Measurements from ENCODE around the gene EYS. TPM values are rescaled to one million over a fixed set of nuclear protein-coding genes. Genes with fewer than 3 reads are reported as not detected.
"Not testable (repeated sequence)": the region's sequence is repeated elsewhere in the genome, so short reads cannot be mapped to it uniquely, and the experiment has no call there.

The EYS gene
- total RNA-seq, 1 donor from 2014 or later: 0.31 TPM

DNA sequence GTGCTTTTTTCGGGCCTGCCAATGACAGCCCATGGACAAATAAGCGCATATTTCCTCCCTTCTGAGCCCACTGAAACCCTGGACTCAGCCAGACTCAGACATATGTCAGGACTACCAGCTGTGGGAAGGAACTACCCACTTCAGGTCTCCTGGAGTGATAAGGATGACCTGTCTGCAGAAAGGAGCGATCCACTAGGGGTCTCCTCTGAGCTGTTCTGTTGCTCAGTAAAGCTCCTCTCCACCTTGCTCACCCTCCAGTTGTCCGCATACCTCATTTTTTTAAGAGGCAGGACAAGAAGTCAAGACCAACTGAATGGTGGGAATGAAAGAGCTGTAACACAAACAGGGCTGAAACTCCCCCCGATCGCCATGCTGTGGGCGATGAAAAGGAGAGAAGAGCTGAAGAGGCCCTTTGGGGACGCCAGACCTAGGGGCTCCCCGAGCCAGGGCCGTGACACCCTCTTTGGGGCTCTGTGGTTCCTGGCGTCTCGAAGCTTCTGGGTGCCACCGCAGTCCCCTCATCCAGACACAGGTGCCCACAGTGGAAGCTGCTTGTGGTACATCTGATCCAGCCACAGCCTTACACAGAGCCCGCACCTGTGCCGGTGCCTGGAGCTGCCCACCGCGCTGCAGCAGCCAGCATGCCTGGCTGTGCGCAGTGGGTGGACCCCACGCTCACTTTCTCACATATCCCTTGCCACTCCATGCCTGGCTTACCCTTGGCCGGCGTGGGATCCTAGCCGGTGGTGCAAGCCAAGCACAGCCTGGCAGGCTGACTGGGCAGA lies 68.8 kb downstream of the EYS start:
- DNase-seq (ENCODE audit: low spot score): no peak
- ATAC-seq: peak; percentile 20
- intact Hi-C loops (cut with DNase I): no loop called here

DNA sequence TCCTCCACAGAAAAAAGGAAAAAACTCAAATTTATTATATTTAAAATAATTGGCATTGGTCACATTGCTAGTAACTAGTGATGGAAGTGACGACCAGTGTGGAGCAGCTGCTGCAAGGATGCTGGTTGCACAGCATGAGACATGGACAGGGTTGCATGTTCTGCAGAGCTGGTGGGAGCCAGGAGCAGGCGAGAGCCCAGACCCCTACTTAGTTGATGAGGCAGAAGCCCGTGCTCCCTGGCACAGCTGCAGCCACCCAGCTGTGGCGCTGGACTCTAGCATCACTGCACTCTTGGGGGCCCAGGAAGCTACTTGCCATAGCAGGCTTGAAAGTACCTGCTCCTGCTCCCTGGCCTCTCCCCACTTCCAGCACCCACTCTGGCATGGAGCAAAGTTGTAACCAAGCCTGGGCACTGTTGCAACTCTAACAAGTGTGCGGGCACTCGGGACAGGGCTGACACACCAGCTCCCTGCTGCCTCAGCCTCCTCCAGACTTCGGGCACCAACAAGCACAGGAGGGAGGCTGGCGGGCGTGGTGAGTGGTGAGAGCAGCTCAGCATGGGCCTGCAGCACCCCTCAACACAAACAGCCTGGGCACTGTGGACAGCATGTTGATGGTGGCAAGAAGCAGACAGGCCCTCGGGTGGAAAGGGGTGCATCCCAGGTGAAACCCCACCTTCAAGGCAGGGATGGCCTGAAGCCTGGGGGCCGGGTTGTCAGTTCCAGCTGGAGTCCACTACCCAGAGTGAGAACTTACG lies 69.6 kb downstream of the EYS start:
- DNase-seq (ENCODE audit: low spot score) (no peak), ATAC-seq (no peak)
- intact Hi-C loops (cut with DNase I): no loop called here

- DNase-seq (ENCODE audit: low spot score) (no peak), ATAC-seq (no peak)
- intact Hi-C loops (cut with DNase I): no loop called here
These were observed 73.5 kb downstream of the EYS start for GRCh38 chr6:65633501-65633900.

DNA sequence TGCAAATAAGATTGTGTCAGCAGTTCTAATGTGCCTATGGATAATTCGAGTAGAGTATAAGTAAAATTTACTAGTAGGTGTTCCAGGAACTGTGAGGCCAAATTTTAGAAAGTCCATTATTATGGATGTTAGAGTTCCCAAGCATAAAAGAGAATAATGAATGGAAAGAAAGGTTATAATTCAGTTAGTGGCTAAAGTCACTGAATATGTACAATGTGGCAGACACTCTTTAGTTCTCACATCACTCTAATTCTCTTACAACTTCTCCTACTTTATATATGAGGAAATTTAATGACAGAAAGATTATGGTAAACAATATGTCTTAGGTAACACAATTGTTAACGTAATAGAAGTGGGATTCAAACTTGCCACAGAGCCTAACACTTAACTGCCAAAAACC lies 75.3 kb downstream of the EYS start:
- intact Hi-C loops (cut with DNase I): no loop called here

DNA sequence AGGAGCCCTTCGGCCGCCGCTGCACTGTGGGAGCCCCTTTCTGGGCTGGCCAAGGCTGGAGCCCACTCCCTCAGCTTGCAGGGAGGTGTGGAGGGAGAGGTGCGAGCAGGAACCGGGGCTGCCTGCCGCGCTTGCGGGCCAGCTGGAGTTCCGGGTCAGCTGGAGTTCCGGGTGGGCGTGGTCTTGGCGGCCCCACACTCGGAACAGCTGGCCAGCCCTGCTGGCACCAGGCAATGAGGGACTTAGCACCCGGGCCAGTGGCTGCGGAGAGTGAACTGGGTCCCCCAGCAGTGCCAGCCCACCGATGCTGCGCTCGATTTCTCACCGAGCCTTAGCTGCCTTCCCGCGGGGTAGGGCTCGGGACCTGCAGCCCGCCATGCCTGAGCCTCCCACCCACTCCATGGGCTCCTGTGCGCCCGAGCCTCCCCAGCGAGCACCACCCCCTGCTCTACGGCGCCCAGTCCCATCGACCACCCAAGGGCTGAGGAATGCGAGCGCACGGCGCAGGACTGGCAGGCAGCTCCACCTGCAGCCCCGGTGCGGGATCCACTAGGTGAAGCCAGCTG lies 79.5 kb downstream of the EYS start:
- intact Hi-C loops (cut with DNase I); ATAC-seq; DNase-seq (ENCODE audit: low spot score): not testable (repeated sequence)

More for the DNA sequence above, 75.3 kb downstream of the EYS start:
- DNase-seq (ENCODE audit: low spot score) (no peak), ATAC-seq (no peak)

DNA sequence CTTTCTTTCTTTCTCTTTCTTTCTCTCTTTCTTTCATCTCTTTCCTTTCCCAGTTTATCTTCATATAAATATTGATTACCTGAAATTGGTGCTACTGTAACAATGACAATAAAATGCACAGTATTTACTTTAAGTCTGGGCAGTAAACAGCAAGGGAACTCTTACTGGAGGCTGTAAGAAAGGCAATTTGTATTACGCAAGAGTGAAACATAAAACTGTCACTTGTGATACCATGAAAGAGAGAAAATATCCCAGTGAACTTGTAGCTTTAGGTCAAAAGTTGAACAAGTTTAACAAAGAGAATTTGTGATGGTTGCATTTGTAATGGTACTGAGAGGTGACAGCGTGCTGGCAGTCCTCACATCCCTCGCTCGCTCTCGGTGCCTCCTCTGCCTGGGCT lies 80.0 kb downstream of the EYS start:
- DNase-seq (ENCODE audit: low spot score) (no peak), ATAC-seq (no peak)
- intact Hi-C loops (cut with DNase I): no loop called here

DNA sequence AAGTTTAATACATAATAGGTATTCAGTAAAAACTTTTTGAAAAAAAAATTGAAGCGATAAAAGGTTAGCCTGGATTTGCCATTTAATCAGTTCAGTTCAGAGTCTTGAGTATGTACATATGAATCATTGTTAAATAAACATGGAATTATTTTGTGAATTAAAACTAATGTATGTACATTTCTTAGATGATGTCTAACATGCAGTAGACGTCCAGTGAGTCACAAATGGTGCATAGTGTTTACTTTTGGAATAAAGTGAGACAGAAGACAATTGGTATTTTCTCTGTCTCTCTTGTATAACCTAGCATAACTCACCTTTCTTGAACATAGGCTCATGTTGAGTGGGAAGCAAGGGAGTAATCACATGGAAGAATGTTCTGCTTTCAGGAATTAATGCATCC lies 83.5 kb downstream of the EYS start:
- intact Hi-C loops (cut with DNase I): no loop called here
- no peak for DNase-seq (ENCODE audit: low spot score)
- no peak for ATAC-seq

- DNase-seq (ENCODE audit: low spot score) (no peak), ATAC-seq (no peak)
- intact Hi-C loops (cut with DNase I): no loop called here
These were observed 96.3 kb downstream of the EYS start for GRCh38 chr6:65610746-65611145.

- ATAC-seq (no peak), DNase-seq (ENCODE audit: low spot score) (no peak)
- intact Hi-C loops (cut with DNase I): no loop called here
These were observed 111.5 kb downstream of the EYS start for GRCh38 chr6:65595540-65595939.

DNA sequence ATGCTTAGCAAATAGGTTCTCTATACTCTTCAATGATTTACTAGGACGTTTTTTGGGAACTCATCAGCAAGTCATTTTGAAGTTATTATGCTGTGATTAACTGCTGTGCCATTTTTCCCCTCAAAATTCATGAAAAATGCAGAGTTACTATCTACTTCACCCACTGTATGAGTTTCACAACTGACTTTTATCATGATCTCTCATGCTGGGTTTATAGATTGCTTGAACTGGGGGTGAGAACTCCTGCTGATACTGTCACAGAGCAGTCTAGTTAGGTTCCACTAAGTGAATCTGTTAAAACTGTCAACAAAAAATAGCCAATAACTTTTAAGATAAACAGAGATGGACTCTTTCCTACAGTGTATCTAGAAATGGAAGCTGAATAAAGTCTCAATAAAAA lies 136.7 kb downstream of the EYS start:
- intact Hi-C loops (cut with DNase I): no loop called here
- ATAC-seq: no peak
- DNase-seq (ENCODE audit: low spot score): no peak

GRCh38 chr6:65569505-65569904 lies 137.5 kb downstream of the EYS start:
- ATAC-seq: no peak
- intact Hi-C loops (cut with DNase I): no loop called here
- DNase-seq (ENCODE audit: low spot score): no peak

- ATAC-seq; intact Hi-C loops (cut with DNase I); DNase-seq (ENCODE audit: low spot score): not testable (repeated sequence)
These were observed 138.0 kb downstream of the EYS start for GRCh38 chr6:65569056-65569455.

DNA sequence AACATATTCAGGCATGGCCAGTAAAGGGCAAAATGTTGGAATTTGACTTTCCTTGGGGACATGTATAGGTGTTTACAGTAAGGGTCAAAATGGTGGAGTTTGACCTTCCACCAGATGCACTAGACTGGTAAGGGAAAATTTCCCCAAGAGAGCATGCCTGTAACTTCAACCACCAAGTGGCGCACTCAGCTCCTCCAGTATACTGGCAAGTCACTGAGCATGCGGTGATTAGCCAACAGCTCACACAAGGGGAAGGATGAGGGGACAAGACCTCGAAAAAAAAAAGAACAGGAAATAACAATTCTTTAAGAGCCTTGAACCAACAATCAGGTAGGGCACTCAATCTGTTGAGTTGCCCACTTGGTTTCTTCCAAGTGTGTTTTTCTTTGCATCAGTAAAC lies 140.9 kb downstream of the EYS start:
- DNase-seq (ENCODE audit: low spot score) (no peak), ATAC-seq (no peak)
- intact Hi-C loops (cut with DNase I): no loop called here

DNA sequence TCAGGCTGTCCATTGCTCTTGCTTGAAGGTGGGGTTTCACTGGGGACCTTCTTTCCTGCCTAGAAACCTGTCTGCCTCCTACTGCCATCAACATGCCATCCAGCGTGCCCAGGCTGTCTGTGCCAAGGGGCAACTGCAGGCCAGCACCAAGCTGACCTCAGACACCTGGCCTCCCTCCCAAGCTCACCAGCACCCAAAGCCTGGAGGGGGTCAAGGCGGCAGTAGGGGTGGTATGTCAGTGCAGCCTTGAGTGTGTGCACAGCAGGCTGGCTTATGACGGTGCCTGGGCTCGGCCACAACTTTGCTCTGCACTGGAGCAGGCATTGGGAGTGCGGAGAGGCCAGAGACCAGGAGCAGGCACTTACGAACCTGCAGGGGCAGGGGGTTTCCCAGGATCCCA lies 149.0 kb downstream of the EYS start:
- DNase-seq (ENCODE audit: low spot score): no peak
- intact Hi-C loops (cut with DNase I): no loop called here
- peak; percentile 51 for ATAC-seq

- intact Hi-C loops (cut with DNase I): no loop called here
- no peak for ATAC-seq
- no peak for DNase-seq (ENCODE audit: low spot score)
These were observed 149.8 kb downstream of the EYS start for GRCh38 chr6:65557224-65557623.

- intact Hi-C loops (cut with DNase I): no loop called here
- DNase-seq (ENCODE audit: low spot score) (no peak), ATAC-seq (no peak)
These were observed 160.1 kb downstream of the EYS start for GRCh38 chr6:65546894-65547293.

GRCh38 chr6:65545920-65546319 lies 161.1 kb downstream of the EYS start:
- DNase-seq (ENCODE audit: low spot score): no peak
- ATAC-seq: no peak
- intact Hi-C loops (cut with DNase I): no loop called here

- no peak for DNase-seq (ENCODE audit: low spot score)
- ATAC-seq: no peak
- intact Hi-C loops (cut with DNase I): no loop called here
These were observed 168.4 kb downstream of the EYS start for GRCh38 chr6:65538644-65539043.

DNA sequence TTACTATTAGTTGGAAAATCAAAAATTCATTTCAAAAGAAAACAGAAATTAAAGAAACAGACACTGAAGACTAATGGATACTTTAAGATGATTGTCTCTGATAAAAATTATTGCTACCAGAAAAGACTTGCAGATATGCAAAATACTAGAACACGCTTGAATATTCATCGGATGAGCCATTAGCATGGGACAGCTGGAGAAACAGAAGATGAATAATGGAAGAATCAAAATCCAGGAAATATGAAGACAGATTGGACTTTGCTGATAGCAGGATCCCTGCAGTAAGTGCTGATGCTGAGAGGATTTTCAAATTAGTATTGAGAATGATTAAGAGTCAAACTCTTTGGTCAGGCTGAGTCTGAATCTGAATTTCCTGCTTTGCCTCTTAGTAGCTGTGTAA lies 169.4 kb downstream of the EYS start:
- no peak for ATAC-seq
- DNase-seq (ENCODE audit: low spot score): no peak
- intact Hi-C loops (cut with DNase I): no loop called here

GRCh38 chr6:65531533-65531932 lies 175.5 kb downstream of the EYS start:
- intact Hi-C loops (cut with DNase I): no loop called here
- ATAC-seq (no peak), DNase-seq (ENCODE audit: low spot score) (no peak)

Data from sciatic nerve (tissue), 2 donors.